BJ (cell line): ENCODE results near the gene TTC19. TPM values are rescaled to one million over a fixed set of nuclear protein-coding genes. Genes with fewer than 3 reads are reported as not detected.

Source experiments
- CTCF ChIA-PET: fragments of 350-600 bp; formaldehyde crosslinking; extraction: SDS; loops from one replicate; lab custom pipeline; 2021; ENCODE audit warnings: antibody characterized with exemption, inconsistent platforms; lab: Yijun Ruan, JAX
- POLR2A ChIA-PET: fragments of 300-600 bp; sonication (Branson Sonifier 250); formaldehyde crosslinking; extraction: SDS; loops from one replicate; lab custom pipeline; 2021; ENCODE audit warnings: antibody characterized with exemption; lab: Charles Lee
- DNase-seq: peaks from one replicate; pipeline ENCODE4 v3.0.0-alpha.2; 2011; ENCODE audit warnings: low read depth
- H3K27me3 ChIP-seq: 2 replicates; pipeline ENCODE4 v1.6.0; 2011; ENCODE audit warnings: low read length; ENCODE audit not compliant: control insufficient read depth, insufficient read depth
- H3K36me3 ChIP-seq: 2 replicates; pipeline ENCODE4 v1.5.1; 2011; ENCODE audit warnings: low read length; ENCODE audit not compliant: control insufficient read depth, insufficient read depth
- H3K4me3 ChIP-seq: 2 replicates; pipeline ENCODE4 v1.5.1; 2011; ENCODE audit warnings: low read depth, mild to moderate bottlenecking, control low read depth, low read length
- CTCF ChIP-seq: IDR thresholded peaks from 2 replicates; pipeline ENCODE4 v1.5.1; 2011; ENCODE audit warnings: low read depth, mild to moderate bottlenecking, control low read depth, inconsistent platforms, low read length, moderate library complexity; ENCODE audit not compliant: insufficient read depth
- polyA plus RNA-seq: library from polyadenylated mRNA; depleted of rRNA; stranded (reverse); fragments of >200 nt; gene quantifications from 2 replicates; pipeline ENCODE4 v1.2.3, GENCODE V29; 2011

The TTC19 gene
- polyA plus RNA-seq, 1 experiment: 2.8 TPM

DNA sequence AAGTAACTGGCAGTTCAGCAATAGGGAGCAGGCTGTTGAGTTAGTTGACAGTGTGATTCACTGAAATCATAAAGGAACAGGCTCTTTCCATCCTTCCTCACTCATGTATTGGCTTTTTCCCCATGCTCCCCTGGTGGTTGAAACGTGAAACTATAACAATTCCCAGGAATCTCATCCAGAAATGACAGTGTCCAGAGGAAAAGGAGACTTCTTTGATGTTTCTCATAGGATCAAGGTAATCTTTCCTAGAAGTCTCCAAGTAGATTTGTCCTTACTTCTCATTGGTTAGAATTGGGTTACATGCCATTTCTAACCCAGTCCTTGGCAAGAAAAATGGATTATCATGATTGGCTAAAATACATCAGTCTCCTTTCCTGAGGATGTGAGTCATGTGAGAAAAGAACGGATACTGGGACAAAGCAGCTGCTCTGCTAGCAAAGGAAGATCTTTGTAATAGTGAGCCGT is 14.4 kb downstream of the TTC19 start:
- no peaks in the 10 kb centered on the region for H3K27me3 ChIP-seq
- H3K4me3 ChIP-seq: no peak overlapping the region
- TF ChIP-seq CTCF: peak; percentile 74
- DNase-seq: peak; percentile 22
- ChIA-PET POLR2A (no interaction called here), CTCF (interaction anchor here (0.7 to 1.7 kb wide), 4 partner anchors 11 to 269 kb away, joined by 4 to 6 read pairs (median 4); no protein-coding TSS in a partner anchor)
- peaks cover 1% of the 10 kb centered on the region for H3K36me3 ChIP-seq

- no peak overlapping the region for H3K4me3 ChIP-seq
- no peak for DNase-seq
- CTCF ChIA-PET: no interaction called here
- TF ChIP-seq CTCF: no peak
- no peaks in the 10 kb centered on the region for H3K27me3 ChIP-seq
- H3K36me3 ChIP-seq: peaks cover 4% of the 10 kb centered on the region; the same call in 1 of the 2 replicates
- POLR2A ChIA-PET: no interaction called here
These were observed 19.7 kb downstream of the TTC19 start for GRCh38 chr17:16019347-16019746.

DNA sequence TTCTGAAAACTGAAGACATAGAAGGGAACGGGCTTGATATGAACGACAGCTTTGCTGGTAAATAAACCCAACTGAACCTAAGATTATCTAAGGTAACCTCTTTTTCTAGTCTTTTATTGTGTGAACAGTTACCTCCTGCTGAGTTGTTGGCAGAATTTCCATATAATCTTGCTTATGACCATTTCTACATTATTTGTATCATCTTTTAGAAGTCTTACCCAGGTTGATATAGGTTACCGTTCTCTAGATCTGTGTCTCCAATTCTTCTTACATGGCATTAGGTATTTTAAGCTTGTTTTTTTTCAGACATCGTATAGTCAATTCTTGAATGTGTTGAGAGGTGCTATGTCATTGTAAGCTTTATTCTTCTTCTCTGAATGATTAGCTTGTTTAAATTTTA is 24.3 kb downstream of the TTC19 start:
- no peak overlapping the region for H3K4me3 ChIP-seq
- peaks cover 14% of the 10 kb centered on the region for H3K36me3 ChIP-seq
- no peak for DNase-seq
- POLR2A ChIA-PET: no interaction called here
- TF ChIP-seq CTCF: no peak
- CTCF ChIA-PET: interaction anchor here (0.6 kb wide), 1 partner anchor 137 kb away, joined by 3 read pairs; no protein-coding TSS in a partner anchor
- H3K27me3 ChIP-seq: no peaks in the 10 kb centered on the region

- no peak for TF ChIP-seq CTCF
- DNase-seq: no peak
- ChIA-PET CTCF (no interaction called here), POLR2A (no interaction called here)
- H3K36me3 ChIP-seq: peaks cover 14% of the 10 kb centered on the region
- H3K4me3 ChIP-seq: no peak overlapping the region
- H3K27me3 ChIP-seq: no peaks in the 10 kb centered on the region
These were observed 25.6 kb downstream of the TTC19 start for GRCh38 chr17:16025202-16025601.

GRCh38 chr17:16026895-16027294 is 27.3 kb downstream of the TTC19 start:
- Histone ChIP-seq H3K27me3 (no peaks in the 10 kb centered on the region), H3K36me3 (peaks cover 11% of the 10 kb centered on the region), H3K4me3 (no peak overlapping the region)
- POLR2A ChIA-PET: no interaction called here
- no peak for DNase-seq
- CTCF ChIA-PET: interaction anchor here (0.6 to 1.4 kb wide), 4 partner anchors 13 to 411 kb away, joined by 3 to 6 read pairs (median 4); no protein-coding TSS in a partner anchor
- TF ChIP-seq CTCF: no peak
